Gastrocnemius medialis (tissue), 4 donors: Measurements from ENCODE around the gene THRB.

Experiments
- POLR2A ChIP-seq, 2 donors: fragments of 450-650 bp; IDR thresholded peaks; one replicate each; pipeline ENCODE4 v1.6.1; 2017; ENCODE audit warnings: antibody characterized with exemption in 2 of 2, mild to moderate bottlenecking in 2 of 2, moderate library complexity in 2 of 2
- TF ChIP-seq, protein P1 (sequence below), 5 experiments: fragments of 450-650 bp in 3 of 5; fragments of 200-600 bp in 2 of 5; sonication (generic) in 2 of 5; IDR thresholded peaks in 4 of 5; conservative IDR thresholded peaks in 1 of 5; 1 replicate in 4 of 5; 2 replicates in 1 of 5; pipeline ENCODE4 v1.5.1; 2016 to 2019; ENCODE audit warnings: antibody characterized with exemption in 5 of 5, mild to moderate bottlenecking in 3 of 5, moderate library complexity in 3 of 5

DNA sequence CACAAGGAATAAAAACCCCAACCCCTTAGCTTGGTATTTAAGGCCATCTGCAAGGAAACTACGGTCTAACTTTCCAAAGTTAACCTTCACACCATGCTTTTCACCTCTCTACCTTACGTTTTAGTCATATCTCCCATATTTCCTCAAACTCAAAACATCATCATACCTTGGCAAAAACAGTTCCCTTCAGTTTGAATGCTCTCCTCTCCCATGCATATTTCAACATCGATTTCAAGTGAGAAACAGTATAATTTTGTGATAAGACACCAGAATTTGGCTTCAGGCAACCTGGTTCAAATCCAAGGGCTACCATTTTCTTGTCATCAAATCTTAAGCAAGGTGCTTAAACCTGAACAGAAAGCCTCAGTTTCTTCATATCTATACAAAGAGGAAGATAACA lies 108.2 kb downstream of the THRB start:
- TF ChIP-seq, protein P1, sequence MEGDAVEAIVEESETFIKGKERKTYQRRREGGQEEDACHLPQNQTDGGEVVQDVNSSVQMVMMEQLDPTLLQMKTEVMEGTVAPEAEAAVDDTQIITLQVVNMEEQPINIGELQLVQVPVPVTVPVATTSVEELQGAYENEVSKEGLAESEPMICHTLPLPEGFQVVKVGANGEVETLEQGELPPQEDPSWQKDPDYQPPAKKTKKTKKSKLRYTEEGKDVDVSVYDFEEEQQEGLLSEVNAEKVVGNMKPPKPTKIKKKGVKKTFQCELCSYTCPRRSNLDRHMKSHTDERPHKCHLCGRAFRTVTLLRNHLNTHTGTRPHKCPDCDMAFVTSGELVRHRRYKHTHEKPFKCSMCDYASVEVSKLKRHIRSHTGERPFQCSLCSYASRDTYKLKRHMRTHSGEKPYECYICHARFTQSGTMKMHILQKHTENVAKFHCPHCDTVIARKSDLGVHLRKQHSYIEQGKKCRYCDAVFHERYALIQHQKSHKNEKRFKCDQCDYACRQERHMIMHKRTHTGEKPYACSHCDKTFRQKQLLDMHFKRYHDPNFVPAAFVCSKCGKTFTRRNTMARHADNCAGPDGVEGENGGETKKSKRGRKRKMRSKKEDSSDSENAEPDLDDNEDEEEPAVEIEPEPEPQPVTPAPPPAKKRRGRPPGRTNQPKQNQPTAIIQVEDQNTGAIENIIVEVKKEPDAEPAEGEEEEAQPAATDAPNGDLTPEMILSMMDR (IDR thresholded peaks at IDR 0.05 in 4 of 5, conservative IDR thresholded peaks at IDR 0.05 in 1 of 5): no peak
- TF ChIP-seq POLR2A (IDR thresholded peaks at IDR 0.05): no peak
